Progenitor cell of endocrine pancreas (in vitro differentiated cells): ENCODE results near the gene XCL1. TPM values are rescaled to one million over a fixed set of nuclear protein-coding genes. Genes with fewer than 3 reads are reported as not detected.

Experiments used
- DNase-seq: peaks from one replicate; pipeline ENCODE4 v3.0.0; 2021; ENCODE audit warnings: low spot score; ENCODE audit not compliant: unreplicated experiment
- H3K27ac Mint-ChIP-seq: 2 replicates; pipeline ENCODE4 v1.8.0; 2021; ENCODE audit warnings: mild to moderate bottlenecking, moderate library complexity, mixed read lengths
- H3K27me3 Mint-ChIP-seq: 2 replicates; pipeline ENCODE4 v1.8.0; 2021; ENCODE audit warnings: mixed read lengths
- H3K36me3 Mint-ChIP-seq: 2 replicates; pipeline ENCODE4 v1.8.0; 2022; ENCODE audit warnings: mixed read lengths; ENCODE audit not compliant: insufficient read depth
- H3K4me1 Mint-ChIP-seq: 2 replicates; pipeline ENCODE4 v1.8.0; 2021; ENCODE audit warnings: low read depth, mixed read lengths
- H3K4me3 Mint-ChIP-seq: 2 replicates; pipeline ENCODE4 v1.8.0; 2021; ENCODE audit warnings: low read depth, mild to moderate bottlenecking, moderate library complexity, mixed read lengths
- H3K9me3 Mint-ChIP-seq: 2 replicates; pipeline ENCODE4 v1.8.0; 2021; ENCODE audit warnings: low read depth, mixed read lengths
- total RNA-seq: library from RNA; stranded (reverse); gene quantifications from 2 replicates; pipeline ENCODE4 v1.2.1, GENCODE V29; 2021
- TF ChIP-seq, protein P1 (sequence below): fragments of 200-600 bp; sonication (generic); IDR thresholded peaks from one replicate; pipeline ENCODE4 v1.5.0; 2021; ENCODE audit warnings: antibody characterized with exemption, mild to moderate bottlenecking; ENCODE audit not compliant: unreplicated experiment

XCL1 gene
- total RNA-seq, 1 donor from 2014 or later: 0.91 TPM

- DNase-seq: no peak
- peaks cover 3% of the 10 kb centered on the region for H3K9me3 Mint-ChIP-seq
- H3K4me3 Mint-ChIP-seq: no peak overlapping the region
- no peaks in the 10 kb centered on the region for H3K27me3 Mint-ChIP-seq
- TF ChIP-seq, protein P1, sequence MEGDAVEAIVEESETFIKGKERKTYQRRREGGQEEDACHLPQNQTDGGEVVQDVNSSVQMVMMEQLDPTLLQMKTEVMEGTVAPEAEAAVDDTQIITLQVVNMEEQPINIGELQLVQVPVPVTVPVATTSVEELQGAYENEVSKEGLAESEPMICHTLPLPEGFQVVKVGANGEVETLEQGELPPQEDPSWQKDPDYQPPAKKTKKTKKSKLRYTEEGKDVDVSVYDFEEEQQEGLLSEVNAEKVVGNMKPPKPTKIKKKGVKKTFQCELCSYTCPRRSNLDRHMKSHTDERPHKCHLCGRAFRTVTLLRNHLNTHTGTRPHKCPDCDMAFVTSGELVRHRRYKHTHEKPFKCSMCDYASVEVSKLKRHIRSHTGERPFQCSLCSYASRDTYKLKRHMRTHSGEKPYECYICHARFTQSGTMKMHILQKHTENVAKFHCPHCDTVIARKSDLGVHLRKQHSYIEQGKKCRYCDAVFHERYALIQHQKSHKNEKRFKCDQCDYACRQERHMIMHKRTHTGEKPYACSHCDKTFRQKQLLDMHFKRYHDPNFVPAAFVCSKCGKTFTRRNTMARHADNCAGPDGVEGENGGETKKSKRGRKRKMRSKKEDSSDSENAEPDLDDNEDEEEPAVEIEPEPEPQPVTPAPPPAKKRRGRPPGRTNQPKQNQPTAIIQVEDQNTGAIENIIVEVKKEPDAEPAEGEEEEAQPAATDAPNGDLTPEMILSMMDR: no peak
- no peak overlapping the region for H3K27ac Mint-ChIP-seq
- H3K4me1 Mint-ChIP-seq: no peaks in the 10 kb centered on the region
- no peaks in the 10 kb centered on the region for H3K36me3 Mint-ChIP-seq
Observed at GRCh38 chr1:168582688-168583336, 6.4 kb downstream of the XCL1 start.

- H3K4me1 Mint-ChIP-seq: no peaks in the 10 kb centered on the region
- H3K27me3 Mint-ChIP-seq: no peaks in the 10 kb centered on the region
- no peaks in the 10 kb centered on the region for H3K36me3 Mint-ChIP-seq
- no peak overlapping the region for H3K27ac Mint-ChIP-seq
- no peak overlapping the region for H3K4me3 Mint-ChIP-seq
- DNase-seq: no peak
- H3K9me3 Mint-ChIP-seq: peaks cover 3% of the 10 kb centered on the region
- TF ChIP-seq, protein P1: no peak
Observed at GRCh38 chr1:168583571-168583970, 7.2 kb downstream of the XCL1 start.

DNA sequence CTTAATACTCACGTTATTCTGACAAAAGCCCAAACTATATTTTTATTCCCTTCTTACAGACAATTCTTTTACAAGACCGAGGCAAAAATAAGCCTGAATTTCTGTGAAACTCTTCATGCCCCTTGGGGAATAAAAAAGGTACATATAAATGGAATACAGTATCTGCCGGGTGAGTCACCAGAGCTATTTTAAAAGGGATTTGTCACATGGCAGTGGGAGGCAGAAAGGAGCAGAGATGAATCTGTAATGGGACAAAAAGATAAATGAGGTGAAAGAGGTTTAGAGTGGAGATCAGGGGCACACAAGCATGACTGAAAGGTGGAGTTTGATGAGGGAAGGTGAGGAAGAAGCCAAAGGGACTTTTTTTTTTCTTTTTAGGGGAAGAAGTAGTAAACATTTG lies 8.8 kb downstream of the XCL1 start:
- no peaks in the 10 kb centered on the region for H3K36me3 Mint-ChIP-seq
- H3K4me3 Mint-ChIP-seq: no peak overlapping the region
- no peak for DNase-seq
- no peaks in the 10 kb centered on the region for H3K27me3 Mint-ChIP-seq
- no peaks in the 10 kb centered on the region for H3K4me1 Mint-ChIP-seq
- TF ChIP-seq, protein P1: no peak
- peaks cover 3% of the 10 kb centered on the region for H3K9me3 Mint-ChIP-seq
- H3K27ac Mint-ChIP-seq: no peak overlapping the region

DNA sequence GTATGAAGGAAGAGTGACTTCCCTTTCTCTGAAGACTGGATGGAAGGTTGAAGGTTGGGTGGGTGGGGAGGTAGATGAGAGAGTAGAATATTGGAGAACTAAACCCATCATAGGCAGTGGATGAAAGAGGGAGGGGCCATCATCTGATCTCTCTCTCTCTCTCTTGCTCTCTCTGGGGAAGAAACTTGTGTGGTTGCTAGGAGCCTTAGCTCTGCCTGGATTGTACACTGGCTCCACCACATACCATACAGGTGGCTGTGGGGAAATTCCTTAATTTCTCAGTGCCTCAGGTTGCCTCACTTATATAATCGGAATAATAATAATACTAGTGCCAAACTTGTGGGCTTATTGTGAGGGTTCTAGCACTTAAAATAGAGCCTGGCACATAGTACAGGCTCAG lies 9.5 kb downstream of the XCL1 start:
- DNase-seq: no peak
- Mint-ChIP-seq H3K4me3 (no peak overlapping the region), H3K9me3 (peaks cover 3% of the 10 kb centered on the region), H3K27me3 (no peaks in the 10 kb centered on the region), H3K27ac (no peak overlapping the region), H3K36me3 (no peaks in the 10 kb centered on the region), H3K4me1 (no peaks in the 10 kb centered on the region)
- TF ChIP-seq, protein P1: no peak

GRCh38 chr1:168589167-168589566 lies 12.8 kb downstream of the XCL1 start:
- no peak for DNase-seq
- no peaks in the 10 kb centered on the region for H3K27me3 Mint-ChIP-seq
- no peak overlapping the region for H3K4me3 Mint-ChIP-seq
- TF ChIP-seq, protein P1: no peak
- no peaks in the 10 kb centered on the region for H3K36me3 Mint-ChIP-seq
- H3K27ac Mint-ChIP-seq: no peak overlapping the region
- H3K9me3 Mint-ChIP-seq: peaks cover 3% of the 10 kb centered on the region
- H3K4me1 Mint-ChIP-seq: no peaks in the 10 kb centered on the region
